HG03039 (cell line): Measurements from ENCODE around the gene CALML4.
"Not testable (repeated sequence)": the region's sequence is repeated elsewhere in the genome, so short reads cannot be mapped to it uniquely, and the experiment has no call there.

Experiments
- ATAC-seq: cut with Tn5 transposase; IDR thresholded peaks from one replicate; pipeline ENCODE4 v1.9.1; 2021; ENCODE audit warnings: mild to moderate bottlenecking, moderate library complexity; ENCODE audit not compliant: unreplicated experiment

Gene CALML4

GRCh38 chr15:68225442-68225841, 20.3 kb upstream of the CALML4 start:
- ATAC-seq, result not testable (repeated sequence)

GRCh38 chr15:68224546-68225250, 19.6 kb upstream of the CALML4 start:
- no peak for ATAC-seq

- ATAC-seq, result no peak
Observed at GRCh38 chr15:68224108-68224507, 19.0 kb upstream of the CALML4 start.

GRCh38 chr15:68223171-68223570, 18.0 kb upstream of the CALML4 start:
- no peak for ATAC-seq

GRCh38 chr15:68222432-68222743, 17.3 kb upstream of the CALML4 start:
- not testable (repeated sequence) for ATAC-seq

GRCh38 chr15:68221530-68222431, 16.6 kb upstream of the CALML4 start:
- not testable (repeated sequence) for ATAC-seq

- no peak for ATAC-seq
Observed at GRCh38 chr15:68220967-68221366, 15.8 kb upstream of the CALML4 start.

- ATAC-seq, result no peak
Observed at GRCh38 chr15:68220489-68220888, 15.4 kb upstream of the CALML4 start.

GRCh38 chr15:68218847-68219798, 14.0 kb upstream of the CALML4 start:
- ATAC-seq, result no peak

- ATAC-seq, result no peak
Observed at GRCh38 chr15:68218331-68218730, 13.2 kb upstream of the CALML4 start.

GRCh38 chr15:68217341-68217740, 12.2 kb upstream of the CALML4 start:
- ATAC-seq, result no peak

- ATAC-seq, result no peak
Observed at GRCh38 chr15:68214838-68215254, 9.7 kb upstream of the CALML4 start.

GRCh38 chr15:68213991-68214837, 9.1 kb upstream of the CALML4 start:
- no peak for ATAC-seq

- ATAC-seq, result not testable (repeated sequence)
Observed at GRCh38 chr15:68213491-68213845, 8.3 kb upstream of the CALML4 start.

GRCh38 chr15:68211656-68212320, 6.7 kb upstream of the CALML4 start:
- no peak for ATAC-seq

GRCh38 chr15:68210821-68211655, 5.9 kb upstream of the CALML4 start:
- no peak for ATAC-seq

- ATAC-seq, result no peak
Observed at GRCh38 chr15:68210409-68210756, 5.3 kb upstream of the CALML4 start.

- no peak for ATAC-seq
Observed at GRCh38 chr15:68209735-68210408, 4.7 kb upstream of the CALML4 start.
